HCT116 (cell line): ENCODE results near the gene ZBTB16. TPM values are rescaled to one million over a fixed set of nuclear protein-coding genes. Genes with fewer than 3 reads are reported as not detected.

Experiments
- ATAC-seq: fragments of 200-7000 bp; cut with Tn5 transposase; 2 replicates; pipeline ENCODE4 v1.9.1; 2020; ENCODE audit warnings: mild to moderate bottlenecking, moderate library complexity
- BruUV-seq: library from RNA; stranded (reverse); fragments of 400-500 nt; replicated peaks from 2 replicates; lab custom pipeline; 2021; lab: Mats Ljungman, UMichigan
- CTCF ChIA-PET: fragments of 300-600 bp; sonication (Branson Sonifier 250); formaldehyde crosslinking; loops from one replicate; lab custom pipeline; 2021; ENCODE audit warnings: antibody characterized with exemption; lab: Charles Lee
- POLR2A ChIA-PET: fragments of 300-600, 350-600 bp; sonication (Branson Sonifier 250); formaldehyde crosslinking; loops from one replicate; lab custom pipeline; 2021; ENCODE audit warnings: antibody characterized with exemption; lab: Charles Lee
- RAD21 ChIA-PET, 2 experiments: fragments of 300-600 bp; sonication (Branson Sonifier 250); formaldehyde crosslinking; loops; one replicate each; lab custom pipeline; 2023; ENCODE audit warnings: low total read pairs in 2 of 2; ENCODE audit not compliant: uncharacterized antibody in 2 of 2, unreplicated experiment in 2 of 2, low non-redundant PET in 1 of 2; lab: Charles Lee
- DNase-seq: peaks from one replicate; pipeline ENCODE4 v3.0.0-alpha.2; 2010; ENCODE audit warnings: low read depth, low spot score
- H2AFZ ChIP-seq: fragments of 200-600 bp; shearing (Covaris generic), sonication (generic); 2 replicates; pipeline ENCODE4 v1.6.1; 2017; ENCODE audit warnings: low read depth, mixed run types, mixed read lengths, antibody characterized with exemption, low read length; ENCODE audit not compliant: poor library complexity, severe bottlenecking
- H3K27ac ChIP-seq: 2 replicates; pipeline ENCODE4 v1.5.1; 2012; ENCODE audit warnings: low read depth, low read length
- H3K27me3 ChIP-seq: fragments of 200-600 bp; sonication (generic); 2 replicates; pipeline ENCODE4 v1.6.1; 2016; ENCODE audit warnings: mixed run types, low read length, mixed read lengths; ENCODE audit not compliant: insufficient read depth
- H3K36me3 ChIP-seq, 2 experiments: fragments of 200-500 bp in 1 of 2; fragments of 200-600 bp in 1 of 2; sonication (Bioruptor generic) in 1 of 2; sonication (generic) in 1 of 2; 2 replicates each; pipeline versions ENCODE4 v1.5.1 to v1.6.1; 2014 to 2016; ENCODE audit warnings: low read length in 2 of 2, inconsistent platforms in 1 of 2, mixed read lengths in 1 of 2, mixed run types in 1 of 2; ENCODE audit not compliant: insufficient read depth in 2 of 2, control insufficient read depth in 1 of 2
- H3K4me1 ChIP-seq, 2 experiments: fragments of 200-600 bp in 1 of 2; sonication (generic) in 1 of 2; 2 replicates each; pipeline versions ENCODE4 v1.5.1 to v1.6.1; 2012 to 2017; ENCODE audit warnings: low read length in 2 of 2, inconsistent platforms in 1 of 2, mild to moderate bottlenecking in 1 of 2, mixed read lengths in 1 of 2, mixed run types in 1 of 2, moderate library complexity in 1 of 2; ENCODE audit not compliant: insufficient read depth in 2 of 2, control insufficient read depth in 1 of 2
- H3K4me2 ChIP-seq: fragments of 200-600 bp; sonication (generic); 2 replicates; pipeline ENCODE4 v1.6.1; 2017; ENCODE audit warnings: mixed run types, low read length, mixed read lengths
- H3K4me3 ChIP-seq, 2 experiments: fragments of 200-600 bp in 1 of 2; sonication (generic) in 1 of 2; replicated peaks in 1 of 2; 2 replicates each; pipeline ENCODE4 v1.5.1; 2011 to 2016; ENCODE audit warnings: low read length in 2 of 2, control low read depth in 1 of 2, low read depth in 1 of 2, mild to moderate bottlenecking in 1 of 2, mixed read lengths in 1 of 2, mixed run types in 1 of 2
- H3K79me2 ChIP-seq: fragments of 200-600 bp; sonication (generic); 2 replicates; pipeline ENCODE4 v1.6.1; 2017; ENCODE audit warnings: mild to moderate bottlenecking, mixed run types, low read length, moderate library complexity, mixed read lengths; ENCODE audit not compliant: insufficient read depth
- H3K9ac ChIP-seq: fragments of 200-600 bp; sonication (generic); 2 replicates; pipeline ENCODE4 v1.6.1; 2016; ENCODE audit warnings: low read length, mixed read lengths
- H3K9me2 ChIP-seq: fragments of 200-600 bp; sonication (generic), shearing (Covaris generic); 2 replicates; pipeline ENCODE4 v1.6.1; 2017; ENCODE audit warnings: mixed run types, mild to moderate bottlenecking, moderate library complexity; ENCODE audit not compliant: insufficient read depth
- H3K9me3 ChIP-seq, 2 experiments: fragments of 200-500 bp in 1 of 2; fragments of 200-600 bp in 1 of 2; sonication (Bioruptor generic) in 1 of 2; sonication (generic) in 1 of 2; 2 replicates each; pipeline ENCODE4 v1.6.1; 2014 to 2017; ENCODE audit warnings: low read length in 2 of 2, mixed read lengths in 2 of 2, inconsistent platforms in 1 of 2, low read depth in 1 of 2, mild to moderate bottlenecking in 1 of 2, mixed run types in 1 of 2, moderate library complexity in 1 of 2; ENCODE audit not compliant: control insufficient read depth in 1 of 2, insufficient read depth in 1 of 2
- H4K20me1 ChIP-seq: fragments of 200-600 bp; sonication (generic), shearing (Covaris generic); 2 replicates; pipeline ENCODE4 v1.6.1; 2017; ENCODE audit warnings: mixed run types, mild to moderate bottlenecking, moderate library complexity; ENCODE audit not compliant: insufficient read depth
- CBX3 ChIP-seq: IDR thresholded peaks from 2 replicates; pipeline ENCODE4 v1.6.1; 2012; ENCODE audit warnings: low read depth
- CEBPB ChIP-seq: IDR thresholded peaks from 2 replicates; pipeline ENCODE4 v1.6.1; 2012; ENCODE audit warnings: low read depth
- CTCF ChIP-seq, 3 experiments: fragments of 200-600 bp in 1 of 3; sonication (generic) in 1 of 3; IDR thresholded peaks in 2 of 3; conservative IDR thresholded peaks in 1 of 3; 2 replicates each; pipeline ENCODE4 v1.5.1; 2012 to 2017; ENCODE audit warnings: low read depth in 2 of 3, low read length in 2 of 3, antibody characterized with exemption in 1 of 3, borderline replicate concordance in 1 of 3, control low read depth in 1 of 3, mild to moderate bottlenecking in 1 of 3, mixed read lengths in 1 of 3, mixed run types in 1 of 3, moderate library complexity in 1 of 3; ENCODE audit not compliant: insufficient read depth in 1 of 3
- EZH2 ChIP-seq: fragments of 200-600 bp; sonication (generic); IDR thresholded peaks from 2 replicates; pipeline ENCODE4 v1.6.1; 2017; ENCODE audit warnings: antibody characterized with exemption, mixed run types
- FOSL1 ChIP-seq: IDR thresholded peaks from 2 replicates; pipeline ENCODE4 v1.6.1; 2012; ENCODE audit warnings: low read depth
- JUND ChIP-seq: IDR thresholded peaks from 2 replicates; pipeline ENCODE4 v1.6.1; 2012
- POLR2A ChIP-seq: IDR thresholded peaks from 2 replicates; pipeline ENCODE4 v1.7.0; 2011; ENCODE audit warnings: borderline replicate concordance; ENCODE audit not compliant: insufficient read depth, insufficient read length; ENCODE audit errors: extremely low read depth
- POLR2AphosphoS5 ChIP-seq: IDR thresholded peaks from 2 replicates; pipeline ENCODE4 v1.6.1; 2011; ENCODE audit warnings: mild to moderate bottlenecking, low read depth, low read length, moderate library complexity
- RAD21 ChIP-seq: IDR thresholded peaks from 2 replicates; pipeline ENCODE4 v1.6.1; 2012; ENCODE audit warnings: low read depth, mild to moderate bottlenecking
- SIN3A ChIP-seq: IDR thresholded peaks from 2 replicates; pipeline ENCODE4 v1.6.1; 2012; ENCODE audit warnings: low read depth
- SP1 ChIP-seq: IDR thresholded peaks from 2 replicates; pipeline ENCODE4 v1.6.1; 2012; ENCODE audit warnings: low read depth
- SRF ChIP-seq: IDR thresholded peaks from 2 replicates; pipeline ENCODE4 v1.6.1; 2012; ENCODE audit warnings: low read depth
- ZFX ChIP-seq: fragments of 450-650 bp; IDR thresholded peaks from 2 replicates; pipeline ENCODE4 v1.6.1; 2017
- ZNF274 ChIP-seq: fragments of 200-500 bp; sonication (Bioruptor generic); IDR thresholded peaks from 2 replicates; pipeline ENCODE4 v1.6.1; 2014; ENCODE audit warnings: mild to moderate bottlenecking, low read depth, low read length, inconsistent platforms
- intact Hi-C: fragments of 100-400 bp; cut with micrococcal nuclease; formaldehyde crosslinking; loops from 2 replicates; pipeline ENCODE4 v1.10.0; 2022
- total RNA-seq: library from RNA; stranded (reverse); gene quantifications from one replicate; pipeline ENCODE4 v1.2.1, GENCODE V29; 2021; ENCODE audit not compliant: unreplicated experiment
- TF ChIP-seq, protein P1 (sequence below): IDR thresholded peaks from 2 replicates; pipeline ENCODE4 v1.6.1; 2011; ENCODE audit warnings: mild to moderate bottlenecking, low read length, moderate library complexity; ENCODE audit not compliant: insufficient replicate concordance; ENCODE audit errors: extremely low read depth

The ZBTB16 gene
- total RNA-seq, 1 experiment from 2014 or later = 0.30 TPM

DNA sequence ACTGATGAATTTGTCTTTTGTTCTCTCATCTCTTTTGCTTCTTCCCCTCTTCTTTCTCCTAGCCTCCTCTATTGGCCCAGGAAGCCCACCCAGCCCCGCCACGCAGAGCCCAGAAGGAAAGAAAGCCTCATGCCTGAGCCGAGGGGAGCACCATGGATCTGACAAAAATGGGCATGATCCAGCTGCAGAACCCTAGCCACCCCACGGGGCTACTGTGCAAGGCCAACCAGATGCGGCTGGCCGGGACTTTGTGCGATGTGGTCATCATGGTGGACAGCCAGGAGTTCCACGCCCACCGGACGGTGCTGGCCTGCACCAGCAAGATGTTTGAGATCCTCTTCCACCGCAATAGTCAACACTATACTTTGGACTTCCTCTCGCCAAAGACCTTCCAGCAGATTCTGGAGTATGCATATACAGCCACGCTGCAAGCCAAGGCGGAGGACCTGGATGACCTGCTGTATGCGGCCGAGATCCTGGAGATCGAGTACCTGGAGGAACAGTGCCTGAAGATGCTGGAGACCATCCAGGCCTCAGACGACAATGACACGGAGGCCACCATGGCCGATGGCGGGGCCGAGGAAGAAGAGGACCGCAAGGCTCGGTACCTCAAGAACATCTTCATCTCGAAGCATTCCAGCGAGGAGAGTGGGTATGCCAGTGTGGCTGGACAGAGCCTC lies 3.8 kb downstream of the ZBTB16 start:
- no TSS peak for BruUV-seq
- Histone ChIP-seq H3K4me1 (no peaks in the 10 kb centered on the region), H3K9me2 (no peaks in the 10 kb centered on the region), H3K9me3 (no peaks in the 10 kb centered on the region), H2AFZ (no peak overlapping the region), H3K9ac (no peak overlapping the region), H3K79me2 (no peaks in the 10 kb centered on the region), H3K4me2 (no peak overlapping the region), H3K27me3 (no peaks in the 10 kb centered on the region), H3K27ac (no peak overlapping the region), H4K20me1 (no peaks in the 10 kb centered on the region), H3K36me3 (no peaks in the 10 kb centered on the region), H3K4me3 (no peak overlapping the region)
- CTCF ChIA-PET = no interaction called here
- POLR2A ChIA-PET = no interaction called here
- RAD21 ChIA-PET = no interaction called here
- DNase-seq (no peak), ATAC-seq (no peak)
- TF ChIP-seq SIN3A (no peak), ZFX (no peak), FOSL1 (no peak), JUND (no peak), POLR2AphosphoS5 (no peak), EZH2 (no peak), CEBPB (no peak), CTCF (IDR thresholded peaks at IDR 0.05 in 2 of 3, conservative IDR thresholded peaks at IDR 0.05 in 1 of 3; ENCODE audit: borderline replicate concordance in 1 of 3, insufficient read depth in 1 of 3, low read depth in 2 of 3, low read length in 2 of 3) (no peak), RAD21 (no peak), SRF (no peak), POLR2A (no peak), CBX3 (no peak), ZNF274 (no peak), SP1 (no peak)
- TF ChIP-seq, protein P1, sequence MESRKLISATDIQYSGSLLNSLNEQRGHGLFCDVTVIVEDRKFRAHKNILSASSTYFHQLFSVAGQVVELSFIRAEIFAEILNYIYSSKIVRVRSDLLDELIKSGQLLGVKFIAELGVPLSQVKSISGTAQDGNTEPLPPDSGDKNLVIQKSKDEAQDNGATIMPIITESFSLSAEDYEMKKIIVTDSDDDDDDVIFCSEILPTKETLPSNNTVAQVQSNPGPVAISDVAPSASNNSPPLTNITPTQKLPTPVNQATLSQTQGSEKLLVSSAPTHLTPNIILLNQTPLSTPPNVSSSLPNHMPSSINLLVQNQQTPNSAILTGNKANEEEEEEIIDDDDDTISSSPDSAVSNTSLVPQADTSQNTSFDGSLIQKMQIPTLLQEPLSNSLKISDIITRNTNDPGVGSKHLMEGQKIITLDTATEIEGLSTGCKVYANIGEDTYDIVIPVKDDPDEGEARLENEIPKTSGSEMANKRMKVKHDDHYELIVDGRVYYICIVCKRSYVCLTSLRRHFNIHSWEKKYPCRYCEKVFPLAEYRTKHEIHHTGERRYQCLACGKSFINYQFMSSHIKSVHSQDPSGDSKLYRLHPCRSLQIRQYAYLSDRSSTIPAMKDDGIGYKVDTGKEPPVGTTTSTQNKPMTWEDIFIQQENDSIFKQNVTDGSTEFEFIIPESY = no peak
- intact Hi-C loops = no loop called here
